HG03066 (cell line): ENCODE results near the gene CLEC14A.

Source experiments
- ATAC-seq: cut with Tn5 transposase; IDR thresholded peaks from one replicate; pipeline ENCODE4 v1.9.1; 2021; ENCODE audit warnings: low read depth; ENCODE audit not compliant: unreplicated experiment

CLEC14A gene

GRCh38 chr14:38250331-38250730, 5.6 kb downstream of the CLEC14A start:
- no peak for ATAC-seq

DNA sequence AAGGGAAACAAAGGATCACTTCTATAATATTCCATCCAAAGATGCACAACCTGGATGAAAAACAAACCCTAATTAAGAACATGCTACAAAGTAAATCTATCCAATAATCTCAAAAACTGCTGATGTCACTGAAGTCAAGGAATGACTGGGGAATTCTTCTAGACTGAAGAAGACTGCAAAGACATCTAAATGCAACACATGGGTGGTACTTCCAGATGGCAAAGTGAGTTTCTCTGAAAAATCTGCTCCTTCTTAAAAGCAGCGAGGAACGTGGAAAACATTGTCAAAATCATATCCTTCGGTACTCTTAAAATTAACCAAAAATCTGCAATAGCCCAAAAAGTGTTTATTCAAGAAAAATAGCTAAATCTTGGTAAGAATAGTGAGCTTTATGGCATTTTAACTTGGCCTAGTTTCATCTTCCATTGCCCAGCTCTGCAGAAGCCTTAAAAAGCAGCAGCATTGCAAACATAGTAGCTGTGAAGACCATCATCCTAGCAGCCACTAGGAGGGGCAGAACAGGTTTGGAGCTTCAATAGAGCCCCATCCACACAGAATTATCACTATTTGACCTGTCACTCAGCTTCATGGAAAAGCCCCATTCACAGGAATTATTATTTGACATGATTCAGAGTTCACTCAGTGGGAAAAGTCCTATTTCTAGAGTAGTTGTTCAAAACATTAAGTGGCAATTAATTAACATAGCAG, 7.4 kb downstream of the CLEC14A start:
- no peak for ATAC-seq

GRCh38 chr14:38243696-38244240, 12.1 kb downstream of the CLEC14A start:
- no peak for ATAC-seq

- no peak for ATAC-seq
These were observed 17.0 kb downstream of the CLEC14A start for GRCh38 chr14:38238878-38239277.

DNA sequence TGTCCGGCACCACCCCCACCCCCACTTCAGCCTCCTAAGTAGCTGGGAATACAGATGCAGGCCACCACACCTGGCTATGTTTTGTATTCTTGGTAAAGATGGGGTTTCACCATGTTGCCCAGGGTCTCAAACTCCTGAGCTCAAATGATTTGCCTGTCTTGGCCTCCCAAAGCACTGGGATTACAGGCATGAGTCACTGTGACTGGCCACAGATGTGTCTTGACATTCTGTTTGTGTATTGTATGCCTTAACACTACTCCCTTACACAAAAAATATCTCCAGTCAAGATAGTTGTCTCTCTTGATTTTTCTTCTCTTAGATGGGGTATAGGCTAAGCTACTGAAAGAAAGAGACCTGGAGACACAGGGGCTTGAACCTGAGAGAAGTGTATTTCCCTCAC, 17.6 kb downstream of the CLEC14A start:
- no peak for ATAC-seq

DNA sequence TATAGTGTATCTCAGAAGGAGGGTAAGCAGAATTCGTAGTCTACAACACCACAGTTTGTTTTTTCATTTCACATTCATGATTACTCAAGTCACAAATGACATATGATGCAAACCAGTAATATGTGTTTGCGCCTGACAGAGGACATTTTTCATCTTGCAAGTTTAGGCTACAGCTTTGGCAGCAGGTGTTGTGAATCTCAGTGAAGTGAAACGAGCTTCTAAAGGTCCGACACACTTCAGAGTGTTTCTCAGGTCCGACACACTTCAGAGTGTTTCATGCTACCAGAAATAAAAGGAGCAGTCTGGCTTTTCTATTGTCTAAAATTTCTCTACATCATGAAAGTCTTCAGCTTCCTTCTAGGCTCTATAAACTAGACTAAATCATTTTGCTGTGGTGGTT, 22.7 kb downstream of the CLEC14A start:
- no peak for ATAC-seq

DNA sequence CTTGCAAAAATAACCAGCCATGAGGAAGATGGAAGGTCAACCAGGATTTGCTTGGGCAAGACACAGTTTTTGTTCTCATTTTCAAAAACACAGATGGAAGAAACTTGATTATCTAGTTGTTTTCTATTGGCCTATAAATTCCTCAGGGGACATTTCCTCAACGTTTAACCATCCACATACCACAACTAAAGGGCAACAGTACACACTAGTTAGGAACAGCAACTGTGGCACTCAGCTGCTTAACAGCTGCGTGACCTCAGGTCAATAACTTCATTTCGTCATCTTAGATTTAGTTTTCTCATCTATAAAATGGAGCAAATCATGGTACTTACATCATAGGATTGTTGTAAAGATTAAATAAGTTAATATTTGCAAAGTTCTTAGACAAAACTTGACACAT, 29.5 kb downstream of the CLEC14A start:
- ATAC-seq, result no peak

DNA sequence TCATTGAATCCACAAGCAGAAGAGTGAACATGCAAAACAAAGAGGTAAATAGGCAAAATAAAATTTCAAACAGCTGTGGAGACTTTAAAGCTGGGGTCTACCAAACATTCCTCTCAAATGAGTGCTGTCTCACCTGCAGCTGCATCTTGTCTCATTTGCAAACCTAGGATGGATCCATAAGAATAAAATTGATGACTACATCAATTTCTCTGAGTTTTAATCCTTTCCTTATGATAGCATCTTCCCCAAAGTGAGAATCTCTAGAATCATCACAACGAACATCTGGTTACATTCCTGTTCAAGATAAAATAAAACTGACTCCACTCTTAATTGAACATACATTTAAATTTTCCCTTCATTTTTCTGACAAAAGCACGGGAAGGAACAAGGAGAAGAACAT, 29.9 kb downstream of the CLEC14A start:
- ATAC-seq, result no peak

DNA sequence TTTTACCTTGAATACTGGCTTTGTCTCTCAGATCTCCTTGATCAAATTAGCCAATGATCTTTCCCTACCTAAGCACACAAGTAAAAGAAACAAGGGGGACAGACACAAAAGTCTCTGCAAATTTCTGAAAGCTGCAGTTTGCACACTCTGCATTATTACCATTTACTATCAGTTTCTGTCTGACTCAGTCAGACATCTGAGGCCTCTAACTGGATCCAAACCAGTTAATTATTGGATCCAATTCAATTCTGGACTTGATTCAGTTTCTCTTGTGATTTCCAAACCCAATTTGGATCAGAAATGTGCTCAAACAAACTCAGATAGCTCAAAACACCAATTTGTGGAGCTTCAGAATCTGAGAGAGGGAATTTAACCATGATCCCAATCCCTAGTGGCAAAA, 31.6 kb downstream of the CLEC14A start:
- no peak for ATAC-seq

- no peak for ATAC-seq
These were observed 34.8 kb downstream of the CLEC14A start for GRCh38 chr14:38221077-38221476.

GRCh38 chr14:38217553-38217952, 38.3 kb downstream of the CLEC14A start:
- no peak for ATAC-seq

GRCh38 chr14:38213001-38213400, 42.9 kb downstream of the CLEC14A start:
- ATAC-seq, result no peak

- no peak for ATAC-seq
These were observed 43.8 kb downstream of the CLEC14A start for GRCh38 chr14:38212111-38212510.

DNA sequence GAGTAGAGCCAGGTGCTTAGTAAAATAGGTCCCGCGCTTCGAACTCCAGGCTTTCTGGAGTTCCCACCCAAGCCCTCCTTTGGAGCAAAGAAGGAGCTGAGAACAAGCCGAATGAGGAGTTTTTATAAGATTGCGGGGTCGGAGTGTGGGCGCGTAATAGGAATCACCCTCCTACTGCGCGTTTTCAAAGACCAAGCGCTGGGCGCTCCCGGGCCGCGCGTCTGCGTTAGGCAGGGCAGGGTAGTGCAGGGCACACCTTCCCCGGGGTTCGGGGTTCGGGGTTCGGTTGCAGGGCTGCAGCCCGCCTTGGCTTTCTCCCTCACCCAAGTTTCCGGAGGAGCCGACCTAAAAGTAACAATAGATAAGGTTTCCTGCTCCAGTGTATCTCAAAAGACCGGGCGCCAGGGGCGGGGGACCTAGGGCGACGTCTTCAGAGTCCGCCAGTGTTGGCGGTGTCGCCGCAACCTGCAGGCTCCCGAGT, 44.6 kb downstream of the CLEC14A start:
- no peak for ATAC-seq

GRCh38 chr14:38210587-38211216, 45.2 kb downstream of the CLEC14A start:
- ATAC-seq, result no peak

DNA sequence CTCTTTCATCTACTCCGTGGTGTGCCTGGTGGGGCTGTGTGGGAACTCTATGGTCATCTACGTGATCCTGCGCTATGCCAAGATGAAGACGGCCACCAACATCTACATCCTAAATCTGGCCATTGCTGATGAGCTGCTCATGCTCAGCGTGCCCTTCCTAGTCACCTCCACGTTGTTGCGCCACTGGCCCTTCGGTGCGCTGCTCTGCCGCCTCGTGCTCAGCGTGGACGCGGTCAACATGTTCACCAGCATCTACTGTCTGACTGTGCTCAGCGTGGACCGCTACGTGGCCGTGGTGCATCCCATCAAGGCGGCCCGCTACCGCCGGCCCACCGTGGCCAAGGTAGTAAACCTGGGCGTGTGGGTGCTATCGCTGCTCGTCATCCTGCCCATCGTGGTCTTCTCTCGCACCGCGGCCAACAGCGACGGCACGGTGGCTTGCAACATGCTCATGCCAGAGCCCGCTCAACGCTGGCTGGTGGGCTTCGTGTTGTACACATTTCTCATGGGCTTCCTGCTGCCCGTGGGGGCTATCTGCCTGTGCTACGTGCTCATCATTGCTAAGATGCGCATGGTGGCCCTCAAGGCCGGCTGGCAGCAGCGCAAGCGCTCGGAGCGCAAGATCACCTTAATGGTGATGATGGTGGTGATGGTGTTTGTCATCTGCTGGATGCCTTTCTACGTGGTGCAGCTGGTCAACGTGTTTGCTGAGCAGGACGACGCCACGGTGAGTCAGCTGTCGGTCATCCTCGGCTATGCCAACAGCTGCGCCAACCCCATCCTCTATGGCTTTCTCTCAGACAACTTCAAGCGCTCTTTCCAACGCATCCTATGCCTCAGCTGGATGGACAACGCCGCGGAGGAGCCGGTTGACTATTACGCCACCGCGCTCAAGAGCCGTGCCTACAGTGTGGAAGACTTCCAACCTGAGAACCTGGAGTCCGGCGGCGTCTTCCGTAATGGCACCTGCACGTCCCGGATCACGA, 46.0 kb downstream of the CLEC14A start:
- no peak for ATAC-seq

DNA sequence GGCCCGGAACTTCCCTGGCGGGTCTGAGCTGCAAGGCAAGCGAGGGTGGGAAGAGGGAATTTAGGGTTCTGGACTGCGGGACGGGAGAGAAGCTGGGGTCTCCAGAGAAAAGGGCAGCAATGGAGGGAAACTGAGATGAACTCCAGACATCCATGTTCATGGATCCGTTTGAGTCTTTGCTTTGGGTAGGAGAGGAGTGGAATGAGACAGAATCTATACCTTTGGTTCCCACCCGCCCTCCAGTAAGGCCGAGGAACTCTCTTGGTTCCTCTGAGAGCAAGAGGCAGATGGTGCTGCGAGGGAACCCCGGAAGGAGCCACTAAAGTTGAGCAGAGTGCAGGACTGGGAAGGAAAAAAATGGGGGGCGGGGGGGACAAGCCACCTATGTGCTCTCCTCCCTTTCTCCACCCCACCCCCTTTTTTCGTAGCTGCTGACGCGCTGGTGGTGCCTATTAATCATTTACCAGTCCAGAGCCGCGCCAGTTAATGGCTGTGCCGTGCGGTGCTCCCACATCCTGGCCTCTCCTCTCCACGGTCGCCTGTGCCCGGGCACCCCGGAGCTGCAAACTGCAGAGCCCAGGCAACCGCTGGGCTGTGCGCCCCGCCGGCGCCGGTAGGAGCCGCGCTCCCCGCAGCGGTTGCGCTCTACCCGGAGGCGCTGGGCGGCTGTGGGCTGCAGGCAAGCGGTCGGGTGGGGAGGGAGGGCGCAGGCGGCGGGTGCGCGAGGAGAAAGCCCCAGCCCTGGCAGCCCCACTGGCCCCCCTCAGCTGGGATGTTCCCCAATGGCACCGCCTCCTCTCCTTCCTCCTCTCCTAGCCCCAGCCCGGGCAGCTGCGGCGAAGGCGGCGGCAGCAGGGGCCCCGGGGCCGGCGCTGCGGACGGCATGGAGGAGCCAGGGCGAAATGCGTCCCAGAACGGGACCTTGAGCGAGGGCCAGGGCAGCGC, 47.0 kb downstream of the CLEC14A start:
- no peak for ATAC-seq

- ATAC-seq, result no peak
These were observed 47.9 kb downstream of the CLEC14A start, which contains the start of gene SSTR1 for GRCh38 chr14:38207736-38208617. SSTR1 (plus strand) TSS chr14:38207904; CDS start chr14:38209390, 1,486 bp downstream.

DNA sequence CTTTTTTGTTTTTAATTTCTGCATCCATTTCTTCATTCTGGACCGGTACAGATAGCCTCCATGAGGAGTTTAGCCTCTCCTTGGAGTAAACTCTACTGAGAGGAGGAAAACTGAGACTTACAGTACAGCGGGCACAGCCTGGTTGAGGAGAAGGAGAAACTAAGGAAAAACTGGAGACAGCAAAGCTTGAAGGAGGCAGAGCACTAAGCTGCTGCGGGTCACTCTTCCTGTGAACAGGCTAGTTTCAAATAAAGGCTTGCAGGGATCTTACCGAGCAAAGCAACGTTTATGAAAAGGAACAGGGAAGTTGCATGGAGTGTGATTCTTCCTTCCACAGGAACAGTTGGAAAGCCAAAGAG, 48.5 kb downstream of the CLEC14A start:
- no peak for ATAC-seq
